Stimulated activated CD4-positive, alpha-beta T cell treated with anti-CD3 and anti-CD28 coated beads, Interleukin-15, amount 100 ng/mL, for 24 hours (primary cell): Measurements from ENCODE around the gene RAB30.

Experiments used
- DNase-seq: peaks from one replicate; pipeline ENCODE4 v3.0.0-alpha.2; 2020

Gene RAB30

DNA sequence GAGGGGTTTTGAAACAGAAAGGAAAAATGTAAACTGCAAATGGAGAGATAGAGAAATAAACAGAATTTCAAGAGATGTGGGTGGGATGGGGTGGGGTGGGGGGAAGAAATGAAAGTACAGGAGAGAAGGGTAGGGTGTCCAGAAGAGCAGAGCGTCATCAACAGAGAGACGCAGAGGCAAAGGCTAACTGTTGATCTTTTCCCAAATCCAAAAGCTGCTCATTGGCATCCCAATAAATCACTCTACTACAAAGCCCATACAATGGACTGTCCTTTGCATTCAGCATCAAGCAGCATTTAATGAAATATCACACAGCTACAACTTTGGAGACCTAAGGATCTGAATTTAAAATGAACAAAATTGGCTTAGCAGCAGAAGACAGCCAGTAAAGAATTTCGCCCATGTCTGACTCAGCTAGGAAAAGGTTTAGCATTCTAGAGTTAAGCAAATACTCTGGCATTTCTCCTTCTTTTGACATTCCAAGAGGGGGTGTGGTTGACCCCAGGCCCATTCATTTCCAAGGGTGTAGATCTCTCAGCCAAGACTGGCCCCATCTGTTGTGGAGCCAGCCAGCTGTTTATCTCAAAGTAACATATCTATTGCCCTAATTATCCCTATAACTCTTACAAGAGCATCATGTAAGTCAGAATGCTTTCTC lies 1.5 kb downstream of the RAB30 start:
- no peak for DNase-seq

DNA sequence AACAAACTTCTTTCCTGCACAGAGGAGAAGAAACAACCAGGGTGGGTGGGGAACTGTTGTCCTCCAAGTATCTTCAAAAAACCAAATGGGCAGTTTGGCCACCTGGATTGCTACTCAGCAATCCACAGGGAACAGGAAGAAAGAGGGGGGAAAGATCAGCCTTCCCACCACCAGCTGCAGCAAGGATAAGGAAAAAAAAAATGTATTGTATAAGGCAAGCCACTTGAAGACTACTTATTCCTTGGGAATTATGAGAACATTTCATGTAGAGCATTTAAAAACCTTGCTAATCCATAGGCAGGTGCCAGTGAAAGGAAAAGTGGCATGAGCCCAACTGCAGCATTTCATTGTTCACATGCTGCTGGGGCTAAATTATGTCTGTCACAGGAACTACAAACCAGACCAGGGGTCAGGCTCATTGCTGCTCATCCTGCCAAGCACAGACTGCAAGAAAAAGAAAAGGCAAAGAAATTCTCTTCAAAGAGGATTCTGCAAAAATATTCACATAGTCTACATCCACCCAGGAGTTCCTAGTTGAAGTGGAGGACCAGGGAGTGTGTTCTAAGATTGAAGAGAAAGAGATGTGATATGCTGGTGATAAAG lies 2.2 kb downstream of the RAB30 start:
- no peak for DNase-seq

DNA sequence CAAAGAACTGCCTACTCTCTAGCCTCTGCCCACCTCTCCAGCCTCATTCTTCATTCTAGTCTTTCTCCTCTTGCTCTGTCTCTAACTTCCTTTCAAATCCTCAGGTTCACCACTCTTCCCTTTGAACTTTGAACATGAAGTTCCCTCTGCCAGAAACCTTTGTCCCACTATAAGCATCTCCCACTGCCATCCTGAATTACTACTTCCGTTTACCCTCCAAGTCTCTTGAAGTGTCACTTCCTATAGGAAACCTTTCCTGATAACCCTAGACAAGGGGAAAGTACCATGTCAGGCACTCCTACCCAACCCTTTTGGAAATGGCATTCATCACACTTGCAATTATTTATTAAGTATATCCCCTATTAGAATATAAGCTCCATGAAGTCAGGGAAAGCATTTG lies 3.1 kb downstream of the RAB30 start:
- no peak for DNase-seq

GRCh38 chr11:83064011-83064410 lies 7.7 kb downstream of the RAB30 start:
- DNase-seq = no peak

GRCh38 chr11:83063073-83063754 lies 8.5 kb downstream of the RAB30 start:
- DNase-seq = no peak

DNA sequence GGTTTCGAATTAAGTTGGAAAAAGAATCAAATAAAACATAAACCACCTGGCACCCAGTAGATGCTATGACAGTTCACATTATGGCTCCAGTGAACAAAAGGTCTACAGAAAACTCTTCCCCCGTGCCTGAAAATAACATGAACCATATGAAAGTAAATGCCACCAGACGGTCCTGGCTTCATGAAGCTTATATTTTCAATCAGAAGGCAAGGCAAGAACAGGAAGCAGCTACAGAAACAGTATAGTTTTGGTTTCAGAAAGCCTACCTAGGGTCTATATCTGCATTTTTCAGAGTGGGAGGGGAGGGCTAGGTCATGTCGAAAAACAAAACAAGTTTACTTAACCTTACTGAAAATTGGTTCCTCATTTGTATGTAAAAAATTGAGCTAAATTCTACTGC lies 9.8 kb downstream of the RAB30 start:
- DNase-seq = no peak

DNA sequence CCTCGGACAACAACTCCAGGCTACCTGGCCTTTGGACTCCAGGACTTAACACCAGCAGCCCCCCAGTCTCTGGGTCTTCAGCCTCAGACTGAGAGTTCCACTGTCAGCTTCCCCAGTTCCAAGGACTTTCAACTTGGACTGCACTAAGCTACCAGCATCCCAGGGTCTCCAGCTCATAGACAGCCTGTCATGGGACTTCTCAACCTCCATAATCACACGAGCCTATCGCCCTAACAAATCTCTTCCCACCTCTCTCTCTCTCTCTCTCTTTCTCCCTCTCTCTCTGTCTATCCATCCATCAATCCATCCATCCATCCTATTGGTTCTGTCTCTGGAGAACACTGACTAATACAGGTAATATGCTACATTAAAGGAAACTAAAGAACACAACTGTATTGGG lies 10.7 kb downstream of the RAB30 start:
- no peak for DNase-seq

DNA sequence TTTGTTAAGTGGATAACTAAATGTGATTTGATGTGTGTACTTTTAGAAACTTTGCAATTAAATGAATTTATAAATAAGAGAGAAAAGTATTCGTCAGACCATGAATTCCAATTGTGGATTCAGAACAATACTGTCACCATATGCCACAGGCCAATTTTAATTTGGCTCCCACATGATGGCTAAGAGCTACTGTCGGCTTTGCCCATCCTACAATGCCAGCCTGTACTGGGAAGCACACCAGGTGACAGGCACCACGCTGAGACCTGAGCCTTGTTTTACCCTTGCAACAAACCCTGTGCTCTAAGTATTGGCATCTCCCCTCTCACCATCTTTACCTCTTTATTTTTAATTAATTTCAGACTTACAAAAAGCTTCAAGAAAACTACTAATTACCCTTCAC lies 14.0 kb downstream of the RAB30 start:
- no peak for DNase-seq

GRCh38 chr11:83056611-83057010 lies 15.1 kb downstream of the RAB30 start:
- DNase-seq = no peak

GRCh38 chr11:83056204-83056603 lies 15.5 kb downstream of the RAB30 start:
- no peak for DNase-seq

GRCh38 chr11:83054904-83055380 lies 16.8 kb downstream of the RAB30 start:
- no peak for DNase-seq

GRCh38 chr11:83054001-83054400 lies 17.7 kb downstream of the RAB30 start:
- no peak for DNase-seq

- DNase-seq = no peak
These were observed 19.7 kb downstream of the RAB30 start for GRCh38 chr11:83051760-83052671.

GRCh38 chr11:83047515-83048225 lies 24.0 kb downstream of the RAB30 start:
- no peak for DNase-seq

GRCh38 chr11:83046621-83047172 lies 25.0 kb downstream of the RAB30 start:
- no peak for DNase-seq

- no peak for DNase-seq
These were observed 26.6 kb downstream of the RAB30 start for GRCh38 chr11:83044958-83045712.

DNA sequence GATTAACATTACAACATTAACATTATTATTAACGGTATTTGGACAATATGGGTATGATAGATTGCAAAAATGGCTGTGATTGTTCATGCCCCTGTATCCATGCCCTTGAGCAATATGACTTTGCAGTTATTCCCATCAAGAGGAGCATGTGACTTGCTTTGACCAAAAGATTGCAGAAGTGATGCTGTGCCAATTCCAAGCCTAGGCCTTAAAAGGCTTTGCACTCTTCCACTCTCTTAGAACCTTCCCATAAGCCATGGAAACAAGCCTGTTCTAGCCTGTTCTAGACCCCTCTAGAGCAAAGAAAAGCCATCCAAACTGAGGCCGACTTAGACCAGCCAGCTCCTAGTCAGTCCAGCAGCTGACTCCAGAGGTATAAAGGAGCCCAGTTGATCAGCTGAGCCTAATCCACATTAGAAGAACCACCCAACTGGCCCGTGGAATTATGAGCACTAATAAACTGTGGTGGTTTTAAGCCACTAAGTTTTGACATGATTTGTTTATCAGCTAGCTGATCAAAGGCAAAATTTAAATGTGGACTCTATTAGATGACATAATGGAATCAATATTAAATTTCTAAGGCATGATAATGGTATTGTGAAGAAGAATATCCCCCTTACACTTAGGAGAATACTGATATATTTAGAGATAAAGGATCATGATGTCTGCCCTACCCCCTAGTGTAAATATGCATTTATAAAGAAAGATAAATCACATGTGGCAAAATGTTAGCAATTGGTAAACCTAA lies 28.6 kb downstream of the RAB30 start:
- DNase-seq = no peak

DNA sequence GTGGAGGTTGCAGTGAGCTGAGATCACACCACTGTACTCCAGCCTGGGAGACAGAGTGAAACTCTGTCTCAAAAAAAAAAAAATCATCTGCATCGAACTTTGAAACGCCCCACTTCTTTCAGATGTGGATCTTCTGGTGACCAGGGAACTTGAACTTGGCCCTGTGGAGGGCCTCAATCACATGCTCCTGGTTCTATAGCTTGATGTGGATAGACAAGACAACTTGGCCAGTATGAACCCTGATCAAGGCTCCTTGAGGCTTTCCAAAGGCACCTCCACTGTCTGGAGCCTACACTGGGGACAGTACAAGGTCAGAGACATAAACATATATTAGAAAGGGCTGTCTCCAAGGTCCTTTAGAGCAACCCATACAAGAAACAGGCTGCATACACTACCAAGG lies 30.6 kb downstream of the RAB30 start:
- no peak for DNase-seq

GRCh38 chr11:83039566-83039965 lies 32.1 kb downstream of the RAB30 start:
- DNase-seq = no peak

GRCh38 chr11:83037877-83038276 lies 33.8 kb downstream of the RAB30 start:
- DNase-seq = no peak

DNA sequence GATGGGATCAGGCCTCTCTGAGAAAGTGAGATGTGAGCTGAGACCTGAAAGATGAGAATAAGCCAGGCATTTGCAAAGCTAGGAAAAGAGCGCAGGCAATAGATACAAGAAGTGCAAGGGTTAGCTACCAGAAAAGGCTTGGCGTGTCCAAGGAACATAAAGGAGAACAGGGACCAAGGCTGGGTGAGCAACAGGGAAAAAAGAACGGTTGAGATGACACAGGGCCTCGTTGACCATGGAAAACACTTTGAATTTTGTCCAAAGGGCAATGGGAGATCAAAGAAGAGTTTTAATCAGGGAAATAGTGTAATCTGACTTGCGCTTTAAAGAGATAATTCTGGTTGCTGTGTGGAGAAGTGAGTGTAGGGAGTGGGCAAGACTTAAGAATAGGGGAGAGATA lies 35.0 kb downstream of the RAB30 start:
- no peak for DNase-seq
